Esophagus squamous epithelium (tissue), 5 donors: ENCODE data around the gene TCTN2. TPM values are rescaled to one million over a fixed set of nuclear protein-coding genes. Genes with fewer than 3 reads are reported as not detected.

ENCODE experiments used
- DNase-seq: peaks from one replicate; lab custom pipeline; 2025; lab: John Stamatoyannopoulos, UW
- H3K27ac ChIP-seq, 4 donors: fragments of 200-600 bp; sonication (generic); one replicate each; pipeline ENCODE4 v1.5.1; 2016 to 2019; ENCODE audit warnings: mild to moderate bottlenecking in 1 of 4
- H3K27me3 ChIP-seq, 4 donors: fragments of 200-600 bp; sonication (generic); 1 replicate in 3 of 4; 2 replicates in 1 of 4; pipeline versions ENCODE4 v1.5.1 to v1.6.0; 2017 to 2021; ENCODE audit warnings: antibody characterized with exemption in 1 of 4
- H3K36me3 ChIP-seq, 3 donors: fragments of 200-600 bp; sonication (generic); one replicate each; pipeline ENCODE4 v1.5.1; 2016 to 2019
- H3K4me1 ChIP-seq, 3 donors: fragments of 200-600 bp; sonication (generic); one replicate each; pipeline ENCODE4 v1.5.1; 2017 to 2019
- H3K4me3 ChIP-seq, 4 donors: fragments of 200-600 bp; sonication (generic); 1 replicate in 3 of 4; 2 replicates in 1 of 4; pipeline ENCODE4 v1.5.1; 2016 to 2019; ENCODE audit warnings: mild to moderate bottlenecking in 2 of 4, moderate library complexity in 1 of 4
- H3K9me3 ChIP-seq, 3 donors: fragments of 200-600 bp; sonication (generic); one replicate each; pipeline ENCODE4 v1.5.1; 2016 to 2019
- POLR2A ChIP-seq, 4 donors: fragments of 450-650 bp; IDR thresholded peaks; one replicate each; pipeline ENCODE4 v1.6.1; 2017; ENCODE audit warnings: antibody characterized with exemption in 4 of 4, mild to moderate bottlenecking in 4 of 4, moderate library complexity in 3 of 4
- WGBS, 2 donors: methylation state at CpG; one replicate each; pipeline ENCODE4 v1.1.5; 2018; 5-methylcytosine and 5-hydroxymethylcytosine counted together
- intact Hi-C: fragments of 100-400 bp; cut with DNase I; formaldehyde crosslinking; loops from one replicate; pipeline ENCODE4 v1.15.0; 2022
- total RNA-seq, 4 donors: library from RNA; depleted of rRNA; stranded (reverse); fragments of >200 nt; gene quantifications; one replicate each; pipeline ENCODE4 v1.1.0, GENCODE V29; 2016
- TF ChIP-seq, protein P1 (sequence below), 6 experiments: fragments of 450-650 bp in 4 of 6; fragments of 200-600 bp in 2 of 6; sonication (generic) in 2 of 6; IDR thresholded peaks; one replicate each; pipeline ENCODE4 v1.5.1; 2016 to 2019; ENCODE audit warnings: antibody characterized with exemption in 6 of 6, mild to moderate bottlenecking in 4 of 6, moderate library complexity in 4 of 6
- donor health status: DM: yes; HTN: yes; CAD: no.

The TCTN2 gene
- total RNA-seq, 4 donors from 2014 or later = 3.0 to 5.9 (median 3.2) TPM

- Histone ChIP-seq H3K4me3 (no peak overlapping the region), H3K4me1 (no peaks in the 10 kb centered on the region), H3K27ac (no peak overlapping the region), H3K36me3 (peaks cover 0 to 93% (median 28%) of the 10 kb centered on the region in 3 donors), H3K9me3 (no peaks in the 10 kb centered on the region), H3K27me3 (no peaks in the 10 kb centered on the region)
- intact Hi-C loops = no loop called here
- WGBS, 2 donors = 70 to 83% methylated on average over 7 of the region's 7 CpGs
- no peak for TF ChIP-seq POLR2A (IDR thresholded peaks at IDR 0.05)
- TF ChIP-seq, protein P1, sequence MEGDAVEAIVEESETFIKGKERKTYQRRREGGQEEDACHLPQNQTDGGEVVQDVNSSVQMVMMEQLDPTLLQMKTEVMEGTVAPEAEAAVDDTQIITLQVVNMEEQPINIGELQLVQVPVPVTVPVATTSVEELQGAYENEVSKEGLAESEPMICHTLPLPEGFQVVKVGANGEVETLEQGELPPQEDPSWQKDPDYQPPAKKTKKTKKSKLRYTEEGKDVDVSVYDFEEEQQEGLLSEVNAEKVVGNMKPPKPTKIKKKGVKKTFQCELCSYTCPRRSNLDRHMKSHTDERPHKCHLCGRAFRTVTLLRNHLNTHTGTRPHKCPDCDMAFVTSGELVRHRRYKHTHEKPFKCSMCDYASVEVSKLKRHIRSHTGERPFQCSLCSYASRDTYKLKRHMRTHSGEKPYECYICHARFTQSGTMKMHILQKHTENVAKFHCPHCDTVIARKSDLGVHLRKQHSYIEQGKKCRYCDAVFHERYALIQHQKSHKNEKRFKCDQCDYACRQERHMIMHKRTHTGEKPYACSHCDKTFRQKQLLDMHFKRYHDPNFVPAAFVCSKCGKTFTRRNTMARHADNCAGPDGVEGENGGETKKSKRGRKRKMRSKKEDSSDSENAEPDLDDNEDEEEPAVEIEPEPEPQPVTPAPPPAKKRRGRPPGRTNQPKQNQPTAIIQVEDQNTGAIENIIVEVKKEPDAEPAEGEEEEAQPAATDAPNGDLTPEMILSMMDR (IDR thresholded peaks at IDR 0.05) = no peak
- no peak for DNase-seq
Measured at GRCh38 chr12:123643911-123644310, 27.0 kb upstream of the TCTN2 start.

DNA sequence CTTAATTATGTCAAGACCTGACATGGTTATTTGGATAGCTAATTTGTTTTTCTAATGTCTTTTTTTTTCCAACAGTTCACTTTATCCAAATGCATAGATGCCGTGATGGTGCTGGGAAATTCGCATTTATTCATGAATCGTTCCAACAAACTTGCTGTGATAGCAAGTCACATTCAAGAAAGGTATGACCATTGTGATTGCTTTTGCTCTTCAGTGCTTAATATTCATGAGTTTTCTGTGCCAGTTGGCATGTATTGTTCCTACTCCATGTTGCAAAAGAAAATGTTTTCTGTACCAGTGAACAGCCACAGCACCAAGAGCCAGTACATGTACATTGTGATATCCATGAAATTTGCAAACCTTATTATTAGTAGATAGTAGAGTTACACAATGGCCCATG lies 25.5 kb upstream of the TCTN2 start:
- no peaks in the 10 kb centered on the region for H3K9me3 ChIP-seq
- no peak for TF ChIP-seq POLR2A (IDR thresholded peaks at IDR 0.05)
- TF ChIP-seq, protein P1 (IDR thresholded peaks at IDR 0.05) = no peak
- H3K4me1 ChIP-seq = no peaks in the 10 kb centered on the region
- no peak for DNase-seq
- H3K27ac ChIP-seq = no peak overlapping the region
- no peaks in the 10 kb centered on the region for H3K27me3 ChIP-seq
- intact Hi-C loops = no loop called here
- H3K36me3 ChIP-seq = peaks cover 0 to 96% (median 34%) of the 10 kb centered on the region in 3 donors
- no peak overlapping the region for H3K4me3 ChIP-seq
- WGBS, 2 donors = 93 to 97% methylated on average over 3 of the region's 3 CpGs

GRCh38 chr12:123645878-123646277 lies 25.0 kb upstream of the TCTN2 start:
- Histone ChIP-seq H3K4me1 (no peaks in the 10 kb centered on the region), H3K27me3 (no peaks in the 10 kb centered on the region), H3K27ac (no peak overlapping the region), H3K4me3 (no peak overlapping the region), H3K36me3 (peaks cover 0 to 96% (median 34%) of the 10 kb centered on the region in 3 donors), H3K9me3 (no peaks in the 10 kb centered on the region)
- intact Hi-C loops = no loop called here
- no peak for DNase-seq
- 81 to 82% methylated on average over 5 of the region's 5 CpGs for whole genome bisulfite sequencing, 2 donors
- TF ChIP-seq, protein P1 (IDR thresholded peaks at IDR 0.05) = no peak
- TF ChIP-seq POLR2A (IDR thresholded peaks at IDR 0.05) = no peak

GRCh38 chr12:123648401-123648800 lies 22.5 kb upstream of the TCTN2 start:
- WGBS, 2 donors = 91 to 96% methylated on average over 5 of the region's 5 CpGs

DNA sequence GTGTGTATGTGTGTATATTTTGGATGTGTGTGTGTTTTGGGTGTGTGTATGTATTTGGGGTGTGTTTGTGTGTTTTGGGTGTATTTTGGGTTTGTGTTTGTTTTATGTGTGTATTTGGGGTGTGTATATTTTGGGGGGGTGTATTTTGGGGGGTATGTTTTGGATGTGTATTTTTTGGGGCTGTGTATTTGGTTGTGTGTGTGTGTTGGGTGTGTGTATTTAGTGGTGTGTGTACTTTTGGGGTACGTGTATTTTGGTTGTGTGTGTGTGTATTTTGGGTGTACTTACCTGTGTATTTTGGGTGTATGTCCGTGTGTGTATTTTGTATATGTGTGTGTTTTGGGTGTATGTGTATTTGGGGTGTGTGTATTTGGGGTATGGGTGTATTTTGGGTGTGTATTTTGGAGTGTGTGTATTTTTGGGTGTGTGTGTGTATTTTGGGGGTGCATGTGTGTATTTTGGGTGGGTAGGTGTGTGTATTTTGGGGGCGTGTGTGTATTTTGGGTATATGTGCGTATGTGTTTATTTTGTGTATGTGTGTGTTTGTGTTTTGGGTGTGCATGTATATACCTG lies 16.7 kb upstream of the TCTN2 start:
- intact Hi-C loops = no loop called here
- DNase-seq = no peak
- 94 to 95% methylated on average over 3 to 4 of the region's 4 CpGs for WGBS, 2 donors
- Histone ChIP-seq H3K9me3 (no peaks in the 10 kb centered on the region), H3K4me1 (no peaks in the 10 kb centered on the region), H3K4me3 (no peak overlapping the region), H3K27ac (no peak overlapping the region), H3K36me3 (peaks cover 0 to 94% (median 17%) of the 10 kb centered on the region in 3 donors), H3K27me3 (no peaks in the 10 kb centered on the region)
- TF ChIP-seq POLR2A (IDR thresholded peaks at IDR 0.05) = no peak
- TF ChIP-seq, protein P1 (IDR thresholded peaks at IDR 0.05) = no peak

More at GRCh38 chr12:123648401-123648800, 22.5 kb upstream of the TCTN2 start:
- TF ChIP-seq POLR2A (IDR thresholded peaks at IDR 0.05) = no peak
- TF ChIP-seq, protein P1 (IDR thresholded peaks at IDR 0.05) = no peak
- no peaks in the 10 kb centered on the region for H3K9me3 ChIP-seq
- H3K36me3 ChIP-seq = peaks cover 0 to 98% (median 41%) of the 10 kb centered on the region in 3 donors
- DNase-seq = no peak
- intact Hi-C loops = no loop called here
- H3K4me3 ChIP-seq = no peak overlapping the region
- H3K27me3 ChIP-seq = no peaks in the 10 kb centered on the region
- no peak overlapping the region for H3K27ac ChIP-seq
- no peaks in the 10 kb centered on the region for H3K4me1 ChIP-seq
